ENCODE results near the gene FAM240B. TPM values are rescaled to one million over a fixed set of nuclear protein-coding genes. Genes with fewer than 3 reads are reported as not detected.

FAM240B gene
- total RNA-seq, 1 donor from 2014 or later, result not detected

GRCh38 chr9:38670542-38671371 lies 49.2 kb downstream of the FAM240B start:
- no peak for DNase-seq (ENCODE audit: low spot score)

- no peak for DNase-seq (ENCODE audit: low spot score)
Measured at GRCh38 chr9:38668791-38669466, 51.0 kb downstream of the FAM240B start.

DNA sequence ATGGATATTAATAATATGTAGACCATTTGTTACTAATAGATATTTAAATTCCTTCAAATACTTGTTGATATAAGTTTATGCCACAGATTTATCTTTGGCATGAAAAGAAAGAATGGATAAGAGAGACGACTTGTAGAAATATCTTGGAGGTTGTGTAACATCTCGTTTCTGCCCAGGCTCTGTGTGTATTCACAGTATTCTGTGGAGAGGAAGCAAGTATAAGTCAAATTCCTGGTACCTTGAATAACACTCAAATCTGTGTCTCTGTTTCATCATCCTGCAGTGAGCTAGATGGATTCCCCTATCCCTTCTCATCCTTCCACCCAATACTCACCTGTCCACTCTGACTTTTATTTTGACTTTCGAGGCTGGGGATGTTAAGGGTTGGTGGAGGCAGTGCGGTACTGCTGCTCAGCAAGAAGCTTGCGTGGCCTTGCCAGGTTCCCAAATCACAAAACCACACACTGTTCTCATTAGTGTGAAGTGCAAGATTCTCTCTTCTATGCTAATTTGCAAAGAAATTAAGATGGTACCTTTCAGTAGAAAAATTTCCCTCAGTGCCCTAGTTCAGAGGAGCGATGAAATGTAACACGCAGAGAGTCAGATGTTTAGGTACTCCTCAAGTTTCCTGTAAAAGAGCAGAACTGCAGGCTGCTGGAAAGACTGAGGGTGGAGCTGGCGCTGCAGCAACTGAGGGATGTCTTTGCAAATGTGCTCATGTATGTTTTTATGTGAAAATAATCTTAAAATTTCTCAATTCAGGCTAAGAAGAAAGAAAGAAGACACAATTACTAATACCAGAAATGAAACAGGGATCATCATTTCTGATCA lies 57.0 kb downstream of the FAM240B start:
- DNase-seq (ENCODE audit: low spot score), result no peak

DNA sequence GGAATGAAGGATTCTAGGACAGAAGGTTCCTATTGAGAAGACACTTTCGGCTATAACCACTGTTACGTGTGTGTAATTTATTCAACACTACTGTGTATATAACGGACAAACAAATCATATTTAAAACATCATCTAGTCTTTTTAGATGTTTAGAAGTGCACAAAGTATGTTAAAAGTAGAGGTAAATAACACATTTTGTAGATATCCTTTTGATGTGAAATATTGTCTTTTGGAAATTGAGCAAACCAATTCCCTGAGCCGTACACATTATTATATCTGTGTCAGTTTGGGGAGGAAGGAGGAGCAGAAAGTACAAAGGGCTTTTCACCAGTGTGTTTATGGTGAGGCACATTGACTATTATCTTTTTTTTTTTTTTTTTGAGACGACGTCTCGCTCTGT lies 60.4 kb downstream of the FAM240B start:
- DNase-seq (ENCODE audit: low spot score), result no peak

- DNase-seq (ENCODE audit: low spot score), result no peak
Measured at GRCh38 chr9:38656896-38657295, 63.0 kb downstream of the FAM240B start.

- no peak for DNase-seq (ENCODE audit: low spot score)
Measured at GRCh38 chr9:38652486-38652885, 67.4 kb downstream of the FAM240B start.

- no peak for DNase-seq (ENCODE audit: low spot score)
Measured at GRCh38 chr9:38652044-38652443, 67.9 kb downstream of the FAM240B start.

DNA sequence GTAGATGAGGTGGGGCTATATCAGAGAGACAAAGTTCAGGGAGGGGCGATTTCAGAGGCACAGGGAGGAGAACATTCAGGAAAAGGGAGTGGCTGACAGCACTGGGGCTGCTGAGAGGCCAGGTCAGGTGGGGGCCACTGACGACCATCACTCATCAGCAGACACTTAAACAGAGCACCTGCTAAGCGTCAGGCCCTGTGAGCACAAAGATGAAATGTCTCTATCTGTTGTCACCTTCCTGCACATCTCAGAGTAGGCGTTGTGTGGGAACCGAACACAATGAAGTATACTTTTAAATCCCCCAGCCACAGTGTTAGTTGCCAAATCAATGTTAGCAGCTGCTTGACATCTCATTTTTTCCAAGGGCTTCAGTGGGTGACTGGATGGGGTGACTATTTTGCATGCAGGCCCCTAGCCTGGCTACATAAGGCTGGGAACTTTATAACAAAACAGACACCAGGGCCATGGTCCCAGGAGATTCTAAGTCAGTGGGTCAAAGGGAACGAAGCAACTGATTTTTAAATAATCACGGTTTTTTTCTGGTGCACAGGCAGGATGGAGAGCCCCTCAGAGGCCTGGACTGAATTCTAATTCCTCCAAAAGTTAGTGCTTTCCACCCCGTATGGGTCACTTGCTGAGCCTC lies 68.4 kb downstream of the FAM240B start:
- no peak for DNase-seq (ENCODE audit: low spot score)

GRCh38 chr9:38650564-38650963 lies 69.4 kb downstream of the FAM240B start:
- no peak for DNase-seq (ENCODE audit: low spot score)

DNA sequence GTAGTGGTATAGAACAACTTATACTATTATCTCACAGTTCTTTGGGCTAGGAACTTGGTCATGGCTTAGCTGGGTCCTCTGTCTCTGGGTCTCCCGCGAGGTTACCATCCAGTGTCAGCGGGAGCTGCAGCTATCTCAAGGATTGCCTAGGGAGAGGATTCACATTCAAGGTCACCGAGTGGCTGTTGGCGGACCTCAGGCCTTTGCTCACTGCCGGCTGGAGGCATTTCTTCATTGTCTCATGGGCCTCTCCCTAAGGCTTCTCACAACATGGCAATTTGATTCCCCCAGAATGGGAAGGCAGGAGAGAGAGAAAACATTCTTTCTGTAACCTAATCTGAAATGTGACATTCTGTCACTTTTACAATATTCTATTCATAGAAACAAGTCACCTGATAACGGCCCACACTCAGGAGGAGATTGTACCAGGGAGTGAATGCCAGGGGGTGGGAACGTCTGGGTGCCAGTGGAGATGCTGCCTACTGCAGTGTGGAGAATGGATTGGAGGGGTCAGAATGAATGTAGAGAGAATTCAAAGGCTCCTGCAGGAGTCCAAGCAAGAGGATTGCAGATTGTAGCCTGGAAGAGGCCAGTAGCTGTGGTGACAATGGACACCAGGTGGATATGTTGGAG lies 70.1 kb downstream of the FAM240B start:
- DNase-seq (ENCODE audit: low spot score), result no peak

DNA sequence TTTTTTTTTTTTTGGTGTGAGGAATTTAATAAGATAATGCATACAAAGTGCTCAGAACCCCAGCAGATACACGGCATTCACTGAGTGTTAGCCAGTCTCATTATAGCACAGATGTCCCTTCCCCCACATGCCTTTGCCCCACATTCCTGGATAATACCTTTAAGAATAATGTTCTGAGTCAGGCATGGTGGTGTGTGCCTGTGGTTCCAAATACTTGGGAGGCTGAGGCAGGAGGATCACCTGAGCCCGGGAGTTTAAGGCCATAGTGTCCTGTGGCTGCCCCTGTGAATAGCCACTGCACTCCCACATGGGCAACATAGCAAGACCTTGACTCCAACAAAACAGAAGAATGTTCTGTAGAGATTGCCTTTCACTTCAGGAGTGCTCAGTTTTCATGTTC lies 75.3 kb downstream of the FAM240B start:
- no peak for DNase-seq (ENCODE audit: low spot score)

Other genes with a start within 250 kb of the FAM240B start
- not detected for gene ANKRD18A, start 99.5 kb downstream of the FAM240B start, total RNA-seq

Measured in mesenteric fat pad (tissue), 1 donor.